Thyroid gland (tissue), 4 donors: ENCODE measurements around the gene MCHR1. TPM values are rescaled to one million over a fixed set of nuclear protein-coding genes. Genes with fewer than 3 reads are reported as not detected.
"Not testable (repeated sequence)": the region's sequence is repeated elsewhere in the genome, so short reads cannot be mapped to it uniquely, and the experiment has no call there.

Source experiments
- DNase-seq, 2 donors: peaks; one replicate each; pipeline ENCODE4 v3.0.0-alpha.2; 2019
- H3K27ac ChIP-seq, 3 donors: fragments of 200-600 bp; sonication (generic); 1 replicate in 2 of 3; 2 replicates in 1 of 3; pipeline ENCODE4 v1.5.1; 2016 to 2019; ENCODE audit warnings: mild to moderate bottlenecking in 1 of 3, moderate library complexity in 1 of 3
- H3K27me3 ChIP-seq: fragments of 200-600 bp; sonication (generic); one replicate; pipeline ENCODE4 v1.5.1; 2019
- H3K36me3 ChIP-seq, 2 donors: fragments of 200-600 bp; sonication (generic); one replicate each; pipeline ENCODE4 v1.5.1; 2016 to 2019
- H3K4me1 ChIP-seq, 2 donors: fragments of 200-600 bp; sonication (generic); one replicate each; pipeline ENCODE4 v1.5.1; 2017 to 2019
- H3K4me3 ChIP-seq, 3 donors: fragments of 200-600 bp; sonication (generic); replicated peaks in 1 of 3; 1 replicate in 2 of 3; 2 replicates in 1 of 3; pipeline ENCODE4 v1.5.1; 2016; ENCODE audit warnings: mild to moderate bottlenecking in 1 of 3
- H3K9me3 ChIP-seq: fragments of 200-600 bp; sonication (generic); one replicate; pipeline ENCODE4 v1.5.1; 2017
- POLR2A ChIP-seq, 2 donors: fragments of 450-650 bp; IDR thresholded peaks; one replicate each; pipeline ENCODE4 v1.6.1; 2017; ENCODE audit warnings: antibody characterized with exemption in 2 of 2, mild to moderate bottlenecking in 2 of 2, moderate library complexity in 1 of 2
- WGBS, 2 donors: methylation state at CpG; one replicate each; pipeline ENCODE4 v1.1.5; 2017; 5-methylcytosine and 5-hydroxymethylcytosine counted together
- intact Hi-C: fragments of 100-400 bp; cut with DNase I; formaldehyde crosslinking; loops from one replicate; pipeline ENCODE4 v1.15.1; 2023
- total RNA-seq, 4 donors: library from RNA; depleted of rRNA; stranded (reverse); fragments of >200 nt; gene quantifications; one replicate each; pipeline ENCODE4 v1.2.3, GENCODE V29; 2016
- TF ChIP-seq, protein P1 (sequence below), 6 experiments: fragments of 200-600 bp in 3 of 6; fragments of 450-650 bp in 3 of 6; sonication (generic) in 3 of 6; IDR thresholded peaks; one replicate each; pipeline ENCODE4 v1.5.1; 2016 to 2019; ENCODE audit warnings: antibody characterized with exemption in 6 of 6, mild to moderate bottlenecking in 2 of 6, inconsistent platforms in 1 of 6, moderate library complexity in 1 of 6

The MCHR1 gene
- total RNA-seq, 4 donors from 2014 or later, result not detected

DNA sequence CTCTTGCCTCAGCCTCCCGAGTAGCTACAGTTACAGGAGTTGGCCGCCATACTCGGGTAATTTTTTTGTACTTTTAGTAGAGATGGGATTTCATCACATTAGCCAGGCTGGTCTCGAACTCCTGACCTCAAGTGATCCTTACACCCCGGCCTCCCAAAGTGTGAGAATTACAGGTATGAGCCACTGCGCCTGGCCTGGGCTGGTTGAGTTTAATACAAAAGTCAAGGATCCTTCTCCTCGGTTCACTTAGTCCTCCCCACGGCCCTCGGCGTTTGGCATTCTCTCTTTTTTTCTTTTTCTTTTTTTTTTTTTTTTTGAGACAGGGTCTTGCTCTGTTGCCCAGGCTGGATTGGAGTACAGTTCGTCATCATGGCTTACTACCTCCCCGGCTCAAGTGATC is 33.0 kb downstream of the MCHR1 start:
- Histone ChIP-seq H3K27me3 (no peaks in the 10 kb centered on the region), H3K27ac (peak overlapping the region in 1 of 3 donors; percentile 30), H3K4me3 (no peak overlapping the region), H3K36me3 (no peaks in the 10 kb centered on the region), H3K9me3 (no peaks in the 10 kb centered on the region), H3K4me1 (peaks cover 9 to 32% of the 10 kb centered on the region in 2 donors)
- no peak for TF ChIP-seq POLR2A (IDR thresholded peaks at IDR 0.05)
- TF ChIP-seq, protein P1, sequence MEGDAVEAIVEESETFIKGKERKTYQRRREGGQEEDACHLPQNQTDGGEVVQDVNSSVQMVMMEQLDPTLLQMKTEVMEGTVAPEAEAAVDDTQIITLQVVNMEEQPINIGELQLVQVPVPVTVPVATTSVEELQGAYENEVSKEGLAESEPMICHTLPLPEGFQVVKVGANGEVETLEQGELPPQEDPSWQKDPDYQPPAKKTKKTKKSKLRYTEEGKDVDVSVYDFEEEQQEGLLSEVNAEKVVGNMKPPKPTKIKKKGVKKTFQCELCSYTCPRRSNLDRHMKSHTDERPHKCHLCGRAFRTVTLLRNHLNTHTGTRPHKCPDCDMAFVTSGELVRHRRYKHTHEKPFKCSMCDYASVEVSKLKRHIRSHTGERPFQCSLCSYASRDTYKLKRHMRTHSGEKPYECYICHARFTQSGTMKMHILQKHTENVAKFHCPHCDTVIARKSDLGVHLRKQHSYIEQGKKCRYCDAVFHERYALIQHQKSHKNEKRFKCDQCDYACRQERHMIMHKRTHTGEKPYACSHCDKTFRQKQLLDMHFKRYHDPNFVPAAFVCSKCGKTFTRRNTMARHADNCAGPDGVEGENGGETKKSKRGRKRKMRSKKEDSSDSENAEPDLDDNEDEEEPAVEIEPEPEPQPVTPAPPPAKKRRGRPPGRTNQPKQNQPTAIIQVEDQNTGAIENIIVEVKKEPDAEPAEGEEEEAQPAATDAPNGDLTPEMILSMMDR (IDR thresholded peaks at IDR 0.05), result no peak
- DNase-seq, result peak; percentile 43 to 51
- intact Hi-C loops, result no loop called here
- WGBS, 2 donors, result 55 to 68% methylated on average over 12 of the region's 12 CpGs

DNA sequence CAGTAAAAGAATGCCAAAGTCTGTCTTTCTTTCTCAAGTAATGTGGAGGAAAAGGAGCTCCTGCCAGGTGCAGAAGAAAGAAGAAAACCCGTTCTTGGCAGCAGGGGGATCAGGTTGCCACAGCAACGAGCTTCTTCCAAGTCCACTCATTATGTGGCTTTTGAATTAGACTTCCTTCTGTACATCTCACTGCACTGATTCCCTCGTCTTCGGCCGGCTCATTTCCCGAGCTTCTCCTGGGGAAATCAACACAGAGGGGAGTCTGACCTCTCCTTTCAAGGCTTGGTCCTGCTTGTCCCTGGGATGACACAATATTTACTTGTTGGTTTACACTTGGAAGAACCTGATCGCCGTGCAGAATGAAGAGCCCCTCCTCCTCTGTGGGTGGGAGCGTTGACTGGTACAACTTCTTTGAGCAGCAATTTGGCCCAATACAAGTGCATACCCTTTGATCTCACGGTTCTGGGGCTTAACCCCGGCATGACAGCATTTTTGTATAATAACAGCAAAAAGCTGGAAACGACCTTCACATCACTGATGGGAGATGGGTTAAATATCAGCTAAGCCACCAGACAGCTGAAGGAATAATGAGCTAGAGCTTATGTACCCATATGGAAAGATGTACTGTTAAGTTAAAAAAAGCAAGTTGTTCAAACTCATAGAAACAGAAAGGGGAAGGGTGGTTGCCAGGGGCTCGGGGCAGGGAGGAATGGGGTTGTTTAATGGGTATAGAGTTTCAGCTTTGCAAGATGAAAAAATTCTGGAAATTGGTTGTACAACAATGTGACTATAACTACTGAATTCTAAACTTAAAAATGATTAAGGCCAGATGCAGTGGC is 35.4 kb downstream of the MCHR1 start:
- TF ChIP-seq, protein P1 (IDR thresholded peaks at IDR 0.05), result peak in 1 of 6 experiments; percentile 9
- no peak for TF ChIP-seq POLR2A (IDR thresholded peaks at IDR 0.05)
- intact Hi-C loops, result no loop called here
- 14 to 17% methylated on average over 13 of the region's 13 CpGs for WGBS, 2 donors
- H3K27me3 ChIP-seq, result no peaks in the 10 kb centered on the region
- no peak overlapping the region for H3K4me3 ChIP-seq
- H3K36me3 ChIP-seq, result no peaks in the 10 kb centered on the region
- H3K27ac ChIP-seq, result peak overlapping the region; percentile 30 to 70 (median 34)
- DNase-seq, result peak; percentile 77 to 81
- H3K4me1 ChIP-seq, result peaks cover 9 to 37% of the 10 kb centered on the region in 2 donors
- H3K9me3 ChIP-seq, result no peaks in the 10 kb centered on the region

DNA sequence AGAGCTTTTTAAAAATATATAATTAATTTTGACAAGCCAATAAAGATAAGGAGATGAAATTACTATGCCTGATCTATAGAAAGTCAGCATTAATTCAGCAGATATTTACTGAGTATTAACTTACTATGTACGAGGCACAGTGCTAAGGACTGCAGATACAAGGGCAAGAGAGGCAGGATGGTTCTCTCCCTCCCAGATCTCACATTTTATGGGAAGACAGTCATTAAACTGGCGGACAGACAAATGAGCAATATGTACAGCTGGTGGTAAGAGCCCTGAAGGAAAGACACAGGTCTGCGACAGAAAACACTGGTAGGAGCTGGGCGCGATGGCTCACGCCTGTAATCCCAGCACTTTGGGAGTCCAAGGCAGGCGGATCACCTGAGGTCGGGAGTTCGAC is 36.8 kb downstream of the MCHR1 start:
- H3K36me3 ChIP-seq, result no peaks in the 10 kb centered on the region
- H3K9me3 ChIP-seq, result no peaks in the 10 kb centered on the region
- H3K4me3 ChIP-seq, result no peak overlapping the region
- no peak for DNase-seq
- no peak for TF ChIP-seq POLR2A (IDR thresholded peaks at IDR 0.05)
- TF ChIP-seq, protein P1 (IDR thresholded peaks at IDR 0.05), result no peak
- H3K4me1 ChIP-seq, result peaks cover 9 to 31% of the 10 kb centered on the region in 2 donors
- WGBS, 2 donors, result 96 to 97% methylated on average over 9 of the region's 9 CpGs
- intact Hi-C loops, result no loop called here
- H3K27me3 ChIP-seq, result no peaks in the 10 kb centered on the region
- no peak overlapping the region for H3K27ac ChIP-seq

DNA sequence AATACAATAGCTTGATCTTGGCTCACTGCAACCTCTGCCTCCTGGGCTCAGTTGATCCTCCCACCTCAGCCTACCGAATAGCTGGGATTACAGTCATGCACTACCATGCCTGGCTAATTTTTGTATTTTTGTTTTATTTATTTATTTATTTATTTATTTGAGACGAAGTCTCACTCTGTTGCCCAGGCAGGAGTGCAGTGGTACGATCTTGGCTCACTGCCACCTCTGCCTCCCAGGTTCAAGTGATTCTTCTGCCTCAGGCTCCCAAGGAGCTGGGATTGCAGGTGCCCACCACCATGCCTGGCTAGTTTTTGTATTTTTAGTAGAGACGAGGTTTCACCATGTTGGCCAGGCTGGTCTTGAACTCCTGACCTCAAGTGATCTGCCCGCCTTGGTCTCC is 38.4 kb downstream of the MCHR1 start:
- H3K9me3 ChIP-seq, H3K27me3 ChIP-seq, H3K36me3 ChIP-seq, H3K4me3 ChIP-seq, H3K27ac ChIP-seq, intact Hi-C loops: not testable (repeated sequence)
- peaks cover 4 to 19% of the 10 kb centered on the region in 2 donors for H3K4me1 ChIP-seq
- WGBS, 2 donors, result 37 to 49% methylated on average over 5 of the region's 5 CpGs
- DNase-seq, result peak; percentile 53 to 64

DNA sequence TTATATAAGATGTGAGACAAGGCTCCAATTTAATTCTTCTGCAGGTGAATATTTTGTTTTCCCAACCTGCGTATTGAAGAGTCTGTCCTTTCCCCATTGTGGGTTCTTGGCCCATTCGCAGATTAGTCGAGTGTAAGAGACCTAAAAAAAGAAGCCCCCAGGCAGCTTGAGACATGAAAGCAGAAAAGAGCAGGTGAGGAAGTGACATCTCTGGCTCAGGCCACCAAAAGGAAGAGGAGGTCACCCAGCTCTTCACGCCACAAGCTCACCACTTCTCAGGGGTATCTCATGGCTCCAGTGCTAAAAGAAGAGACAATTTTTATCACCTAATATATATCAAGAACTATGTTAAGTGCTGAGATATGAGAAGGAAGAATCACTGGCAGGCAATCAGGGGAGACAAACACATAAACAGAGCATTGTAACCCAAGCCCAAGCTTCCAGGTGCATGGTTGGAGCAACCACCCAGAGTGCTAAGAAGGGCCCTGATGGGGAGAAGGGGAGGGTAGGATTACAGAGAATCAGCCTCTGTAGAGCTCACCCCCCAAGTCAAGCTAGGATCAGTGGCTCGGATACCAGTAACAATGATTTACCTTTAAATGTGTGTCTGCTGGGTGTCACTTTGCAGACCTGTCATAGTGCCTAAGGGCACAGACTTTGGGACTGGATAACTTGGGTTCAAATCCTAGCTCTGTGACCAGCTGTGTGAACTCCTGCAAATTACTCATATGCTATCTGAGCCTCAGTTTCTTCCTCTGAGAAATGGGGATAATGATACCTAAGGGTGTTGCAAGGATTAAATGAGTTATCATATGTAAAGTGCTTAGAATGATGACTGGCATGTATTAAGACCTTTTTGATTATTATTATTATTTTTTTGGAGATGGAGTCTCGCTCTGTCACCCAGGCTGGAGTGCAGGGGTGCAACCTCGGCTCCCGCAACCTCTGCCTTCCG is 39.2 kb downstream of the MCHR1 start:
- Histone ChIP-seq H3K9me3 (no peaks in the 10 kb centered on the region), H3K27me3 (no peaks in the 10 kb centered on the region), H3K27ac (no peak overlapping the region), H3K36me3 (no peaks in the 10 kb centered on the region), H3K4me3 (no peak overlapping the region), H3K4me1 (peaks cover 4 to 16% of the 10 kb centered on the region in 2 donors)
- TF ChIP-seq, protein P1 (IDR thresholded peaks at IDR 0.05), result no peak
- TF ChIP-seq POLR2A (IDR thresholded peaks at IDR 0.05), result no peak
- 81 to 84% methylated on average over 9 of the region's 9 CpGs for WGBS, 2 donors
- no peak for DNase-seq
- intact Hi-C loops, result no loop called here
